Anterior cingulate cortex (tissue), 58 donors: ENCODE data around the gene RRM1.
A peak's percentile ranks its signal among the peaks of the same experiment; 100 is the strongest.

ENCODE experiments used
- DNase-seq, 58 donors: peaks; one replicate each; lab custom pipeline; 2025; lab: John Stamatoyannopoulos, UW

RRM1 gene

GRCh38 chr11:4183410-4184057 is 88.9 kb downstream of the RRM1 start:
- DNase-seq: no peak

GRCh38 chr11:4184163-4184916 is 89.7 kb downstream of the RRM1 start:
- no peak for DNase-seq

- DNase-seq: no peak
Measured at GRCh38 chr11:4185561-4185960, 91.0 kb downstream of the RRM1 start.

GRCh38 chr11:4186464-4187054 is 92.0 kb downstream of the RRM1 start:
- DNase-seq: no peak

GRCh38 chr11:4187055-4187988 is 92.7 kb downstream of the RRM1 start:
- peak; percentile 26 to 92 (median 81) for DNase-seq
